H1 (cell line): ENCODE results near the gene ZNF254.

Source experiments
- JUND ChIP-seq: IDR thresholded peaks from 2 replicates; pipeline ENCODE4 v1.6.1; 2011; ENCODE audit warnings: mild to moderate bottlenecking, improper control_type of control experiment, low read length
- TF ChIP-seq, protein P1 (sequence below), 3 experiments: IDR thresholded peaks; 1 replicate in 2 of 3; 2 replicates in 1 of 3; pipeline versions ENCODE4 v1.5.1 to v1.6.1; 2011; ENCODE audit warnings: low read length in 3 of 3, mild to moderate bottlenecking in 3 of 3, inconsistent platforms in 2 of 3, low read depth in 1 of 3, moderate library complexity in 1 of 3; ENCODE audit not compliant: insufficient read depth in 1 of 3; ENCODE audit errors: control extremely low read depth in 1 of 3

DNA sequence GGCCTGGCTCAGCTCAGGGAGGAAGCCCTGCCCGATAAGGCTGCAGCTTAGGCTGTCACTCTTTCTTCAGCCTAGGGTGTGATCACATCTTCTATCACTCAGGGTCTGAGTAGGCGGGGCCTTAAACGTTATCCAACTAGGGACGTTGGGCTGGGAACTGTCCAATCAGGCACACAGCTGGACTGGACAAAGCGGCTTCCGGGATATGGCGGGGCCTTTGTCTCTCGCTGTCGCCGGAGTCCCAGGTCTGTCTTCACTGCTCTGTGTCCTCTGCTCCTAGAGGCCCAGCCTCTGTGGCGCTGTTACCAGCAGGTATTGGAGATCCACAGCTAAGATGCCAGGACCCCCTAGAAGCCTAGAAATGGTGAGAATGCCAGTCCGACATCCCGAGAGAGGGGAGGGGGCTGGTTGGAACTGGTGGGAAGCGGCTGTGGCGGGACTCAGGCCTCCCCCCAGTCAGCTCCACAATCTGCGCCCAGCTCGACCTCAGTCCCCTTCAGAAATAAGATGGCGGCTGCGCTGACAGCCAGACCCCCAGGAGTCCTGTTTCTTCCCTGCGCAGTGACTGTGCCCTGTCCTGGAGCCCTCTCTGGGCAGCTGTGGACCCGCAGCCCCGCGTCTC is at the start of gene ZNF254:
- TF ChIP-seq, protein P1, sequence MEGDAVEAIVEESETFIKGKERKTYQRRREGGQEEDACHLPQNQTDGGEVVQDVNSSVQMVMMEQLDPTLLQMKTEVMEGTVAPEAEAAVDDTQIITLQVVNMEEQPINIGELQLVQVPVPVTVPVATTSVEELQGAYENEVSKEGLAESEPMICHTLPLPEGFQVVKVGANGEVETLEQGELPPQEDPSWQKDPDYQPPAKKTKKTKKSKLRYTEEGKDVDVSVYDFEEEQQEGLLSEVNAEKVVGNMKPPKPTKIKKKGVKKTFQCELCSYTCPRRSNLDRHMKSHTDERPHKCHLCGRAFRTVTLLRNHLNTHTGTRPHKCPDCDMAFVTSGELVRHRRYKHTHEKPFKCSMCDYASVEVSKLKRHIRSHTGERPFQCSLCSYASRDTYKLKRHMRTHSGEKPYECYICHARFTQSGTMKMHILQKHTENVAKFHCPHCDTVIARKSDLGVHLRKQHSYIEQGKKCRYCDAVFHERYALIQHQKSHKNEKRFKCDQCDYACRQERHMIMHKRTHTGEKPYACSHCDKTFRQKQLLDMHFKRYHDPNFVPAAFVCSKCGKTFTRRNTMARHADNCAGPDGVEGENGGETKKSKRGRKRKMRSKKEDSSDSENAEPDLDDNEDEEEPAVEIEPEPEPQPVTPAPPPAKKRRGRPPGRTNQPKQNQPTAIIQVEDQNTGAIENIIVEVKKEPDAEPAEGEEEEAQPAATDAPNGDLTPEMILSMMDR (IDR thresholded peaks at IDR 0.05; ENCODE audit: control extremely low read depth in 1 of 3, insufficient read depth in 1 of 3, low read depth in 1 of 3, low read length in 3 of 3), result no peak
- TF ChIP-seq JUND, result no peak
